ENCODE results near the gene GLIS2. TPM values are rescaled to one million over a fixed set of nuclear protein-coding genes. Genes with fewer than 3 reads are reported as not detected.
A peak's percentile ranks its signal among the peaks of the same experiment; 100 is the strongest.

Gene GLIS2
- total and polyA plus RNA-seq, 4 donors: 12.3 to 72.6 (median 29.3) TPM

- H3K4me3 ChIP-seq (ENCODE audit: low read length in 2 of 2): no peak overlapping the region
- H3K9me3 ChIP-seq (ENCODE audit: control insufficient read depth, low read length): no peaks in the 10 kb centered on the region
- peak; percentile 75 for ATAC-seq (ENCODE audit: low FRiP score)
- 24 to 30% methylated on average over 19 of the region's 19 CpGs for WGBS, 2 donors
- H3K36me3 ChIP-seq (ENCODE audit: control insufficient read depth in 1 of 2, insufficient read depth in 2 of 2, low read length in 1 of 2): no peaks in the 10 kb centered on the region
- H3K4me1 ChIP-seq (ENCODE audit: control insufficient read depth in 1 of 2, insufficient read depth in 2 of 2, low read length in 2 of 2): peaks cover 0 to 7% of the 10 kb centered on the region in 2 donors
- H3K27ac ChIP-seq (ENCODE audit: low read depth in 1 of 2, low read length in 2 of 2): peak overlapping the region; percentile 71 to 94
- peak; percentile 89 to 92 for DNase-seq
- H3K27me3 ChIP-seq (ENCODE audit: control insufficient read depth in 1 of 2, insufficient read depth in 2 of 2, low read length in 1 of 2): no peaks in the 10 kb centered on the region
- intact Hi-C loops (cut with DNase I): no loop called here
These were observed 72.6 kb downstream of the GLIS2 start for GRCh38 chr16:4388271-4389021.

Other genes starting within 250 kb of the GLIS2 start
- gene ADCY9, start 199.6 kb upstream of the GLIS2 start, total RNA-seq: 10 to 100 TPM; 30.6 to 40.1 TPM
- 10 to 100 TPM in 1 of 2 donors, 1 to 10 TPM in 1; 7.9 to 18.8 TPM for gene ADCY9, start 199.6 kb upstream of the GLIS2 start, polyA plus RNA-seq
- gene SRL, start 74.0 kb upstream of the GLIS2 start, total RNA-seq: 1 to 10 TPM; 2.3 to 3.2 TPM
- under 1 TPM; 0.31 to 0.75 TPM for gene SRL, start 74.0 kb upstream of the GLIS2 start, polyA plus RNA-seq
- 1 to 10 TPM; 3.8 to 8.0 TPM for gene TFAP4, start 43.0 kb upstream of the GLIS2 start, total RNA-seq
- gene TFAP4, start 43.0 kb upstream of the GLIS2 start, polyA plus RNA-seq: 1 to 10 TPM; 1.0 to 2.9 TPM
- 10 to 100 TPM; 23.6 to 25.5 TPM for gene PAM16, start 35.3 kb downstream of the GLIS2 start, total RNA-seq
- gene PAM16, start 35.3 kb downstream of the GLIS2 start, polyA plus RNA-seq: 10 to 100 TPM; 41.7 to 65.2 TPM
- 100 to 1,000 TPM in 1 of 2 donors, 10 to 100 TPM in 1; 67.0 to 120 TPM for gene VASN, start 55.8 kb downstream of the GLIS2 start, total RNA-seq
- gene VASN, start 55.8 kb downstream of the GLIS2 start, polyA plus RNA-seq: 10 to 100 TPM; 21.7 to 51.3 TPM
- gene CORO7, start 100.5 kb downstream of the GLIS2 start, total RNA-seq: 10 to 100 TPM; 42.6 to 60.1 TPM
- gene CORO7, start 100.5 kb downstream of the GLIS2 start, polyA plus RNA-seq: 10 to 100 TPM; 15.3 to 38.8 TPM
- 10 to 100 TPM; 22.7 to 26.6 TPM for gene DNAJA3, start 109.8 kb downstream of the GLIS2 start, total RNA-seq
- 10 to 100 TPM; 16.0 to 19.1 TPM for gene DNAJA3, start 109.8 kb downstream of the GLIS2 start, polyA plus RNA-seq
- 10 to 100 TPM; 23.5 to 28.9 TPM for gene NMRAL1, start 158.6 kb downstream of the GLIS2 start, total RNA-seq
- gene NMRAL1, start 158.6 kb downstream of the GLIS2 start, polyA plus RNA-seq: 10 to 100 TPM; 28.2 to 69.1 TPM
- gene HMOX2, start 160.3 kb downstream of the GLIS2 start, total RNA-seq: 10 to 100 TPM; 25.1 to 28.6 TPM
- gene HMOX2, start 160.3 kb downstream of the GLIS2 start, polyA plus RNA-seq: 10 to 100 TPM; 24.3 to 33.6 TPM
- gene CDIP1, start 222.7 kb downstream of the GLIS2 start, total RNA-seq: 10 to 100 TPM; 23.6 to 34.7 TPM
- gene CDIP1, start 222.7 kb downstream of the GLIS2 start, polyA plus RNA-seq: 10 to 100 TPM; 12.5 to 18.4 TPM
- under 1 TPM; 0.13 to 0.24 TPM for gene C16orf96, start 240.3 kb downstream of the GLIS2 start, total RNA-seq
- not detected for gene C16orf96, start 240.3 kb downstream of the GLIS2 start, polyA plus RNA-seq

Measured in aorta (tissue), 5 donors.